ENCODE measurements around the gene C9orf50. TPM values are rescaled to one million over a fixed set of nuclear protein-coding genes. Genes with fewer than 3 reads are reported as not detected.

The C9orf50 gene
- total RNA-seq, 2 donors from 2014 or later, result not detected

DNA sequence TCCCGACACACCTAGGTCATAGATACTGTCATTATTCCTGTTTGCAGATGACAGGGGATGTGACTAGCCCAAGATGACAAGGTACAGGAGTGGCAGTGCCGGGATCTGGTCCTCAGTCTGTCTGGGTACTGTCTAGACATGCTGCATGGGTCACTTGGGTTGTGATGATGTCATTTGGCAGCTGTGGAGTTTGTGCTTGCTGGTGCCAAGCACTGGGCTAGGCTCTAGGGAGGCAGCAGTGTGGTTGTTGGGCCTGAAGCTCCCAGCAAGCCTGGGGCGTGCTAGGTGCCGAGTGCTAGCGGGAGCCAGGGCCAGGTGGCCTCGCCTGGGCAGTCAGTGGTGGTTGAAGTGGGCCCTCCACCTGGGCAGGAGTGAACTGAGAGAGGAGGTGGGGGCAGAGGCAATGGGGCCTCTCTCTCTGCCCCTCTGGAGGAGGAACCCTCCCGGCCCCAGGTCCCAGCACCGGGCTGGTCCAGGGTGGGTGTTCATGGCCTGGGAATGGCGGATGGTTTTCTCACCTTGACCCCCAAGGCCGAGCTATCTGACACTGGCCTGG, 29.9 kb upstream of the C9orf50 start:
- H3K27ac ChIP-seq, result no peak overlapping the region
- H3K4me3 ChIP-seq, result no peak overlapping the region
- H3K9me3 ChIP-seq, result no peaks in the 10 kb centered on the region
- no peak for DNase-seq (ENCODE audit: low spot score)
- H3K4me1 ChIP-seq, result no peaks in the 10 kb centered on the region
- no peak for TF ChIP-seq CTCF (IDR thresholded peaks at IDR 0.05)
- H3K36me3 ChIP-seq, result no peaks in the 10 kb centered on the region
- H3K27me3 ChIP-seq, result no peaks in the 10 kb centered on the region

DNA sequence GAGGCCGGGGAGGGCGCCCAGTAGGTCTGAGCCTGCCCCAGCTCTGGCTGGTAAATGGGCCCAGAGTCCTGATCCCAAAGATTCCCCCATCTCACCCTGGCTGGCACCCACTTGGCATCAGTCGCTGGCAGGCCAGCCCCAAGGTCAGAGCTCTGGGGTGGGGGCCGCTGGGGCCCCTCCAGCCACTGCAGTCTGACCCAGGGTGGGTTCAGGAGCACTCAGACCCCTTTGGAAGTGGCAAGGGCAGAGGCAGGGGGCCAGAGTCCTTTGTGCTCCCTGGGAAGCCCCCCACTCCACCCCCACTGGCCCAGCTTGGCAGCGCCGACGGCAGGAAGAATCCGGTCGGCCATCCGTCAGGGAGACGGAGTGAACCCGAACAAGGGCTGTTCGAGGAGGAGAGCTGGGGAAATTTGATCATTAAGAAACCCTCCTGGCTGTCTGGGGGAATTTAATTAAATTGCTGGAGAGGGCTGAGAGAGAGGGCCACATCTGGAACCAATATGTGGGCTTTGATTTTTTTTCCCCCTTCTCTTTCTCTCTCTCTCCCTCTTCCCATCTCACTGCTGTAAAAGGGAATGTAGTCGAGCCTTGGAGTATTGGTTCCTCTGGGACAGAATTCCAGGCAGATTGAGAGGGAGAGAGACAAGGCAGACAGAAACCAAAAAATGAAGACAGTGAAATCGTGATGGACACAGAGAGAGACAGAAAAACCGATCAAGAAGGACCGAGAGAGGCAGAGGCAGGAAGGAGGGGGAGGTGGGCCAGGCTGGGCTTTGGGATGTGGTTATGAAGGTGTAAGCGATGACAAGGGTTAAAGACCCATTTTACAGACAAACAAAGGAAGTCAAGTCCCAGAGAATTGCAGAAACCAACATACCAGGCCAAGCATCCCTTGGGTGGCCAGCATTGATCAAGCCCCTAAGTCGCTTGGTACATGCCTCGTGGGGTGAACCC, 29.1 kb upstream of the C9orf50 start:
- Histone ChIP-seq H3K27me3 (no peaks in the 10 kb centered on the region), H3K36me3 (no peaks in the 10 kb centered on the region), H3K4me3 (no peak overlapping the region), H3K9me3 (no peaks in the 10 kb centered on the region), H3K27ac (no peak overlapping the region), H3K4me1 (no peaks in the 10 kb centered on the region)
- TF ChIP-seq CTCF (IDR thresholded peaks at IDR 0.05), result no peak
- DNase-seq (ENCODE audit: low spot score), result no peak

GRCh38 chr9:129648764-129649115, 27.8 kb upstream of the C9orf50 start:
- Histone ChIP-seq H3K4me3 (no peak overlapping the region), H3K27ac (no peak overlapping the region), H3K9me3 (no peaks in the 10 kb centered on the region), H3K36me3 (no peaks in the 10 kb centered on the region), H3K27me3 (no peaks in the 10 kb centered on the region), H3K4me1 (no peaks in the 10 kb centered on the region)
- no peak for DNase-seq (ENCODE audit: low spot score)
- TF ChIP-seq CTCF (IDR thresholded peaks at IDR 0.05), result no peak

DNA sequence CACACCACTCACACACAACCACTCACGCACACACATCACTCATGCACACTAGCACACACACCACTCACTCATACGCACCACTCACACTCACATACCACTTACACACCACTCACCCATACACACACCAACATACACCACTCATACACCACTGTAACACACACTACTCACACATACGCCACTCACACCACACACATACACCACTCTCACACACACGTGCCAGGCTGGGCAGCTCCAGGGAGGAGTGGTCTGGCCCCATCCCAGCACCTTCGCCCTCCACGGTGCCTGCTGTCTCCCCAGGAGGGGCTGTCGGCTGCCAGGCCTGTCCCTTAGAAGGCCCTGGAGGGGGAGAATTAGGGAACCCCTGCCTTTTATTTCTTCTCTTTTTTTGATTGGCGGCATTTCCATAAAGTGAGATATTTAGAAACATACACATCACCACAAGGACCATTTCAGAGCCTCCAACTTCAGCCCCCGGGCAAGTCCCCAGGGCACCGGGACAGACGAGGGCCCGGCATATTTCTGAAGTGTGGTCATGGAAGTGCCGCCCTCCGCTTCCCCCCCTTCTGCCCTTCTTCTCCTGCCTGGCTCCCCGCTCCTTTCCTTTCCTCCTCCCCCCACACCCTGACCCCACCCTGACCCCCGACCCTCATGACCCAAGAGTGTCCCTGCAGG, 27.3 kb upstream of the C9orf50 start:
- no peaks in the 10 kb centered on the region for H3K27me3 ChIP-seq
- H3K4me3 ChIP-seq, result no peak overlapping the region
- no peaks in the 10 kb centered on the region for H3K9me3 ChIP-seq
- no peak for TF ChIP-seq CTCF (IDR thresholded peaks at IDR 0.05)
- H3K36me3 ChIP-seq, result no peaks in the 10 kb centered on the region
- H3K27ac ChIP-seq, result no peak overlapping the region
- DNase-seq (ENCODE audit: low spot score), result no peak
- H3K4me1 ChIP-seq, result no peaks in the 10 kb centered on the region

DNA sequence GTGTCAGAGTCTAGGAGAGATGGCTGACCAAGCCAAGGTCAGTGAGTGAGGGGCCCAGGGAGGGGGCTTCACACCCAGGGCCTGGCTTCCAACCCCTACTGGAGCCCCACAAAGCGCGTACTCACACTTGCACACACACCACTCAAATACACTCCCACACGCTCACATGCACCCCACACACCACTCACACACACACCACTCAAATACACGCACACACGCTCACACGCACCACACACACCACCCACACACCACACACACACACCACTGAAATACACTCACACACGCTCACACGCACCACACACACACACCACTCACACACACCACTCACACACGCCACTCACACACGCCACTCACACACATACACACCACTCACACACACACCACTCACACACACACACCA, 26.7 kb upstream of the C9orf50 start:
- no peak for DNase-seq (ENCODE audit: low spot score)
- Histone ChIP-seq H3K4me1 (peaks cover 0 to 3% of the 10 kb centered on the region in 2 donors), H3K9me3 (no peaks in the 10 kb centered on the region), H3K4me3 (no peak overlapping the region), H3K27ac (no peak overlapping the region), H3K27me3 (no peaks in the 10 kb centered on the region), H3K36me3 (no peaks in the 10 kb centered on the region)
- no peak for TF ChIP-seq CTCF (IDR thresholded peaks at IDR 0.05)

Data from right atrium auricular region (tissue), 2 donors.